ENCODE data around the gene TRMT112. TPM values are rescaled to one million over a fixed set of nuclear protein-coding genes. Genes with fewer than 3 reads are reported as not detected.
"Not testable (repeated sequence)": the region's sequence is repeated elsewhere in the genome, so short reads cannot be mapped to it uniquely, and the experiment has no call there.

Gene TRMT112
- total RNA-seq, 1 experiment from 2014 or later: 341 TPM

GRCh38 chr11:64324692-64325469 is 7.5 kb upstream of the TRMT112 start:
- ATAC-seq: no peak
- CTCF ChIA-PET: interaction anchor here (0.7 to 1.0 kb wide), 3 partner anchors 24 to 32 kb away, joined by 3 to 7 read pairs (median 4); no protein-coding TSS in a partner anchor
- no peak overlapping the region for H3K4me3 ChIP-seq (ENCODE audit: low read depth in 2 of 2, low read length in 2 of 2)
- no peaks in the 10 kb centered on the region for H3K27me3 ChIP-seq (ENCODE audit: control insufficient read depth, insufficient read depth, low read length)
- TF ChIP-seq TCF7L2 (IDR thresholded peaks at IDR 0.05; ENCODE audit: low read depth, low read length) (no peak), REST (IDR thresholded peaks at IDR 0.05; ENCODE audit: insufficient read depth in 1 of 2, low read depth in 2 of 2, low read length in 1 of 2) (no peak), CTCF (IDR thresholded peaks at IDR 0.05) (no peak), POLR2AphosphoS5 (IDR thresholded peaks at IDR 0.05; ENCODE audit: low read depth, low read length) (no peak), SIN3A (IDR thresholded peaks at IDR 0.05; ENCODE audit: borderline replicate concordance, insufficient read depth, low read depth, low read length) (no peak)
- no TSS peak for BruUV-seq (replicated peaks)
- H3K36me3 ChIP-seq (ENCODE audit: control insufficient read depth, insufficient read depth, low read length): no peaks in the 10 kb centered on the region
- POLR2A ChIA-PET: no interaction called here
- in situ Hi-C loops (cut with HindIII; ENCODE audit: low pct_unique_long_range_greater_than_20kb, low sequenced_read_pairs): no loop called here
- DNase-seq (ENCODE audit: low read depth, low spot score): no peak
- H3K27ac ChIP-seq (ENCODE audit: low read length): no peak overlapping the region
- intact Hi-C loops (cut with micrococcal nuclease; ENCODE audit: unreplicated experiment): no loop called here
- peaks cover 32% of the 10 kb centered on the region for H3K4me1 ChIP-seq (ENCODE audit: control insufficient read depth, insufficient read depth, low read length)
- H3K9me3 ChIP-seq (ENCODE audit: control insufficient read depth, insufficient read depth, low read depth, low read length): no peaks in the 10 kb centered on the region

GRCh38 chr11:64323984-64324383 is 6.6 kb upstream of the TRMT112 start:
- H3K27ac ChIP-seq (ENCODE audit: low read length); BruUV-seq (replicated peaks); H3K36me3 ChIP-seq (ENCODE audit: control insufficient read depth, insufficient read depth, low read length); in situ Hi-C loops (cut with HindIII; ENCODE audit: low pct_unique_long_range_greater_than_20kb, low sequenced_read_pairs); intact Hi-C loops (cut with micrococcal nuclease; ENCODE audit: unreplicated experiment); H3K9me3 ChIP-seq (ENCODE audit: control insufficient read depth, insufficient read depth, low read depth, low read length); CTCF ChIA-PET; H3K27me3 ChIP-seq (ENCODE audit: control insufficient read depth, insufficient read depth, low read length); DNase-seq (ENCODE audit: low read depth, low spot score); POLR2A ChIA-PET; H3K4me3 ChIP-seq (ENCODE audit: low read depth in 2 of 2, low read length in 2 of 2): not testable (repeated sequence)
- H3K4me1 ChIP-seq (ENCODE audit: control insufficient read depth, insufficient read depth, low read length): peaks cover 34% of the 10 kb centered on the region
- ATAC-seq: peak; percentile 14

GRCh38 chr11:64323373-64323772 is 6.0 kb upstream of the TRMT112 start:
- TF ChIP-seq SIN3A (IDR thresholded peaks at IDR 0.05; ENCODE audit: borderline replicate concordance, insufficient read depth, low read depth, low read length): no peak
- TF ChIP-seq REST (IDR thresholded peaks at IDR 0.05; ENCODE audit: insufficient read depth in 1 of 2, low read depth in 2 of 2, low read length in 1 of 2): no peak
- no peak for TF ChIP-seq CTCF (IDR thresholded peaks at IDR 0.05)
- TF ChIP-seq TCF7L2 (IDR thresholded peaks at IDR 0.05; ENCODE audit: low read depth, low read length): no peak
- no peak for TF ChIP-seq POLR2AphosphoS5 (IDR thresholded peaks at IDR 0.05; ENCODE audit: low read depth, low read length)
- intact Hi-C loops (cut with micrococcal nuclease; ENCODE audit: unreplicated experiment) (no loop called here), in situ Hi-C loops (cut with HindIII; ENCODE audit: low pct_unique_long_range_greater_than_20kb, low sequenced_read_pairs) (no loop called here)
- ChIA-PET POLR2A (interaction anchor here (0.6 to 0.8 kb wide), 2 partner anchors 8 to 19 kb away, joined by 3 to 4 read pairs; no protein-coding TSS in a partner anchor), CTCF (interaction anchor here (0.9 kb wide), 1 partner anchor 8 kb away, joined by 4 read pairs; no protein-coding TSS in a partner anchor)
- ATAC-seq (peak; percentile 26; the same call in 1 of the 2 replicates), DNase-seq (ENCODE audit: low read depth, low spot score) (no peak)
- no peaks in the 10 kb centered on the region for H3K9me3 ChIP-seq (ENCODE audit: control insufficient read depth, insufficient read depth, low read depth, low read length)
- no peaks in the 10 kb centered on the region for H3K36me3 ChIP-seq (ENCODE audit: control insufficient read depth, insufficient read depth, low read length)
- H3K27me3 ChIP-seq (ENCODE audit: control insufficient read depth, insufficient read depth, low read length): no peaks in the 10 kb centered on the region
- no TSS peak for BruUV-seq (replicated peaks)
- H3K4me1 ChIP-seq (ENCODE audit: control insufficient read depth, insufficient read depth, low read length): peaks cover 36% of the 10 kb centered on the region
- H3K4me3 ChIP-seq (ENCODE audit: low read depth in 2 of 2, low read length in 2 of 2): no peak overlapping the region
- H3K27ac ChIP-seq (ENCODE audit: low read length): no peak overlapping the region
